ENCODE results near the gene UVSSA.
"Not testable (repeated sequence)": the region's sequence is repeated elsewhere in the genome, so short reads cannot be mapped to it uniquely, and the experiment has no call there.

UVSSA gene

GRCh38 chr4:1330761-1331590 is 16.0 kb upstream of the UVSSA start:
- DNase-seq (ENCODE audit: low spot score): no peak

- DNase-seq (ENCODE audit: low spot score): no peak
Observed at GRCh38 chr4:1331591-1332353, 15.2 kb upstream of the UVSSA start.

DNA sequence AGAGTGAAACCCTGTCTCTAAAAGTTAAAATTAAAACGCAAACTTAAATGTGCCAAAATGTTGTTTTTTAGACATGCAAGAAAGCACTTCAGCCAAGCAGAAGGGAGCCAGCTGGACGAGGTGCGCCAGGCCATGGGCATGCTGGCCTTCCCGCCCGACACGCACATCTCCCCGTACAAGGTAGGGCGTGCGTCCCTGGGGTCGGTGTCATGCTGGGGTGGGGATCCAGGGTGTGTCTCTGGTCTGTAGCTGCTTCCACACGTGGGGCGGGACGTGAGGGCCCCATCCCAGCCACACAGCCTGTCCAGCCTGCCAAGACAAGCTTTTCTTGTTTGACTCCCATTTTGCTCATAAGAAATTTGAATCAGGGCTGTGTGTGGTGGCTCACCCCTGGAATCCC is 14.3 kb upstream of the UVSSA start:
- DNase-seq (ENCODE audit: low spot score): no peak

- DNase-seq (ENCODE audit: low spot score): no peak
Observed at GRCh38 chr4:1333256-1333655, 13.8 kb upstream of the UVSSA start.

GRCh38 chr4:1333851-1334578 is 13.0 kb upstream of the UVSSA start:
- DNase-seq (ENCODE audit: low spot score): not testable (repeated sequence)

GRCh38 chr4:1334579-1334895 is 12.5 kb upstream of the UVSSA start:
- DNase-seq (ENCODE audit: low spot score): peak; percentile 47

- DNase-seq (ENCODE audit: low spot score): not testable (repeated sequence)
Observed at GRCh38 chr4:1335193-1335883, 11.7 kb upstream of the UVSSA start.

GRCh38 chr4:1336088-1336491 is 10.9 kb upstream of the UVSSA start:
- DNase-seq (ENCODE audit: low spot score): no peak

DNA sequence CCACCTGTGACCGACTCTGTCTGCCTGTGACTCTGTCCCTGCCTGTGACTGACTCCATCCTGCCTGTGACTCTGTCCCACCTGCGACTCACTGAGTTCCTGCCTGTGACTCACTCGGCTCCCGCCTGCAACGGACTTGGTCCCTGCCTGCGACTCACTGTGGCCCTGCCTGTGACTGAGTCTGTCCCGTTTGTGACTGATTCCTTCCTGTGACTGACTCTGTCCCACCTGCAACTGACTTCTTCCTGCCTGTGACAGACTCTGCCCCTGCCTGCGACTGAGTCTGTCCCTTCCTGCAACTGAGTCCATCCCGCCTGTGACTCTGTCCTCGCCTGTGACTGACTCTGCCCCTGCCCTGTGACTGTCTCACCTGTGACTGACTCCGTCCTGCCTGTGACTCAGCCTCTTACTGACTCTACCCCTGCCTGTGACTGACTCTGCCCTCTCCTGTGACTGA is 9.6 kb upstream of the UVSSA start:
- DNase-seq (ENCODE audit: low spot score): no peak

- no peak for DNase-seq (ENCODE audit: low spot score)
Observed at GRCh38 chr4:1337951-1338751, 8.9 kb upstream of the UVSSA start.

DNA sequence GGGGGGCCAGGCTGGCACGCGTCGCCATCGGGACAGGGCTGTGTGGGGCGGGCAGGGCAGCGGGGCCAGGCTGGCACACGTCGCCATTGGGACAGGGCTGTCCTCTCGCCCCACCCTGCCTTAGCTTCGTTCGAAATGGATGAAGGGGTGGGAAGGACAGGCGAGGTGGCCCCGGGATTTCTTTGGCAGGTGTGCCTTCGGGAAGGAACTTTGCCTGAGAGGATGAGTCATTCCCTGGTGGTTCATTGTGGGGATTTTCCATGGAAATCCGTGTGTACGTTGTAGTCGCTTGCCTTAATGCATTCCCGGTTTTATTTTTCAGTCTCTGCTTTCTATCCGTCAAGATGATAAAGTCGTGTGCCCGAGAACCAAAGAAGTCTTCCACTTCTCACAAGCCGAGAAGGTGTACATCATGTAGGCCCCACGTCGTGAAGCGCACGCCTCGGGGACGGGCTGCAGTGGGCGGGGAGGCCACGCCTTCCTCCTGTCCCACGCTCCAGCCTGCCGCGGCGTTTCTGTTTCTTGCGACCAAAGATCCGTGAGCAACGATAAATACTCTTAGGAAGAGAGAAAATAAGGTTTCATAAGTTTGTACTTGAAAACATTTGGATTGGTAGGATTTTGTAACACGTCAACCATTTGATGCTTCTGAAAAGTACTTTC is 8.1 kb upstream of the UVSSA start:
- no peak for DNase-seq (ENCODE audit: low spot score)

GRCh38 chr4:1339489-1339888 is 7.5 kb upstream of the UVSSA start:
- DNase-seq (ENCODE audit: low spot score): no peak

DNA sequence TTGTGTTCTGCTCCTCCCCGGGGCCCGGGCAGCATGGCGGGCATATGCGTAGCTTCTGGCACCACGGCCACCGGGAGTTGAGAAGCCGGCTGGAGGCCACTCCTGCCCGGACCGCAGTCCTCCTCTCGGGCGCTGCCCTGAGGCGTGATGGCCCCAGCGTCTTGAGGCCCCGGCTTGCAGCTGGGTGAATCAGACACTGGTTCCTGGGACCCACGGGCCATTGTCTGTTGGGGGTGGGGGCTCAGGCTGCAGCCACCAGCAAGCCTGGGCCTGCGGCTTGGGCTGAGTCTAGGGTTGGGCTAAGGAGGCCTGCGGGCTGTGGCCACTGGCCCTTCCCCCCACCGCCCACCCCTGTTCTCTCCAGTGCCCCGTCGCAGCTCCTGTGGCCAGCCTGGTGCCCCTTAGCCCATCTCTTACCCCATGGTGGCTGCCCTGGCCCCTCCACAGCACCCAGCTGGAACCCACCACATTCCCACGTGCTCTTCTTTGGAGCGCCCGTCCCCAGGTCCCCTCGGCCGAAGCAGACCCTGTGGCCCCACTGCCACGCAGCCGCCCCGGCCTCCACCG is 6.7 kb upstream of the UVSSA start:
- DNase-seq (ENCODE audit: low spot score): no peak

- no peak for DNase-seq (ENCODE audit: low spot score)
Observed at GRCh38 chr4:1340861-1341260, 6.1 kb upstream of the UVSSA start.

DNA sequence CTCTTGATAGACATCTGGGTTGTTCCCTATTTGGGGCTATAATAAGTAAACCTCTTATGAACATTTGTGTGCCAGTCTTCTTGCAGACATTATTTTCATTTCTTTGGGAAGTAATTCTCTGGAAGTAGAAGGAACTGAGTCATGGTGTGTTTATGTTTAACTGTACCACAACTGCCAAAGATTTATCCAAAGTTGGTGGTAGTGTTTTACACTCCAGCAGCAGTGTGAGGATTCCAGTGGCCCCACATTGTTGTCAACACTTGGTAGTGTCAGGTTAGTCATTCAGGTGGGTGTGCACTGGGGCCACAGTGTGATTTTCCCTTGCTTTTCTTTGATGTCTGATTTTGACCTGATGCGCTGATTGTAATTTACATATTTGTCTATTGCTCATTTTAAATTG is 5.0 kb upstream of the UVSSA start:
- no peak for DNase-seq (ENCODE audit: low spot score)

- no peak for DNase-seq (ENCODE audit: low spot score)
Observed at GRCh38 chr4:1344696-1345095, 2.3 kb upstream of the UVSSA start.

- peak; percentile 38 for DNase-seq (ENCODE audit: low spot score)
Observed at GRCh38 chr4:1345903-1346780, 866 bp upstream of the UVSSA start.

GRCh38 chr4:1347410-1347864 is 429 bp downstream of the UVSSA start:
- DNase-seq (ENCODE audit: low spot score): peak; percentile 28

DNA sequence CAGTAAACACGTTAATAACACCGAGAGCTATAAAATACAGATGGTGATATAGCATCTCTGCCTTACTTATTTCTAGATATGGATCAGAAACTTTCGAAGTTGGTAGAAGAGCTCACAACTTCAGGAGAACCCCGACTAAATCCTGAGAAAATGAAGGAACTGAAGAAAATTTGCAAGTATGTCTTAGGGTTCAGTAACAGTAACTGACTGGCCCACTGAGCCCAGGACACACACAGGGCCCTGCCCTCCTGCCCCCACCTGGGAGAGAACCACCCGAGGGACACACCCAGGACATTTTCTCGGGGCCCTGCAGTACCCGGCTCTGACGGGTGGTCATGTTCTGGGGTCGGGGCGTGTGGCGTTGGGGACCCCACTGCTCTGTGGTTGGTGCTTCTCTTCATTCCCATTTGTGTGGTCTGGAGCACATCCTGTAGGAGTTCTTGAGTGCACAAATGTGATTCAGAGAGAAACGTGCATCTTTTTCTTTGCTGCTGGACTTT is 1.1 kb downstream of the UVSSA start:
- no peak for DNase-seq (ENCODE audit: low spot score)
